ENCODE measurements around the gene TOR1B.

Gene TOR1B

GRCh38 chr9:129815278-129815677 lies 12.3 kb downstream of the TOR1B start:
- no peak for DNase-seq

DNA sequence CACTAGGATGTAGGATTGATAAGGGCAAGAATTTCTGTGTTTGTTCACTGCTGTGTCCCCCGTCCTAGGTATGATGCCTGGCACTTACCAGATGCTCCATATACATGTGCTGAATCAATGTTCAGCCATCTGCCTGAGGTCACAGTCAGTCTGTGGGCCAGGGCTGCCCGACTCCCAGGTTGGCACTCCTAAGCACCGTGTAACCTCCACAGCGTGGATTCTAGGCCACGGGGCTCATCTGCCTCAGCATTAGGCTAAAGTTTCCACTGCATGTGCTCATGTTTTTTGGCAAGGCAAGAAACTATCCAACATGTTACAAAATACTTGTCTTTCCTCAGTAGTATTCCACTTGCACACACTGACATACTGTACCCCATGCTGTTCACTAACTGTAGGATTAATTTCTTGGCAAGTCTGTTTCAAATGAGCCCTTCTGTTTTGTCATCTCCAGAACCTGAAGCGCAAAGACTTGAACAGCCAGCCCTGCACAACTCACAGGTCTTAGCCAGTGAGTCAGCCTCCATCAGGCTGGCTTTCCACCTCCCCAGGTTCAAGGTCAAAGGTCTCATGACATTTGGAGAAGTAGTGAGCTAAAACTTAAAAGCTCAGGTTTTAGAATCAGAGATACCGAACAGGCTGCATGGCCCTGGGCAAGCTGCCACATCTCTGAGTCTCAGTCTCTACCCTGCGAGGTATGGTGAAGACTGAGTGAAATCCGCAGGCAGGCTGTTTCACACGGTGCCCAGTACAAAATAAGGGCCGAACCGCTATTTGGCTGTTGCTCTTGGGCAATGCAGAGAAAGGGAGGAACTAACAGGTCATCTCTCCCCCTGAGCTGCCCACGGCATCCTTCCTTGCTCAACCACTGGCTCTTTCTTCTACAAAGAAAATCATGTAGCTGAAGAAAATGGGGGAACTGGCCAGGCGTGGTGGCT lies 13.8 kb downstream of the TOR1B start:
- DNase-seq = no peak

GRCh38 chr9:129822898-129823541 lies 20.0 kb downstream of the TOR1B start:
- DNase-seq = no peak

DNA sequence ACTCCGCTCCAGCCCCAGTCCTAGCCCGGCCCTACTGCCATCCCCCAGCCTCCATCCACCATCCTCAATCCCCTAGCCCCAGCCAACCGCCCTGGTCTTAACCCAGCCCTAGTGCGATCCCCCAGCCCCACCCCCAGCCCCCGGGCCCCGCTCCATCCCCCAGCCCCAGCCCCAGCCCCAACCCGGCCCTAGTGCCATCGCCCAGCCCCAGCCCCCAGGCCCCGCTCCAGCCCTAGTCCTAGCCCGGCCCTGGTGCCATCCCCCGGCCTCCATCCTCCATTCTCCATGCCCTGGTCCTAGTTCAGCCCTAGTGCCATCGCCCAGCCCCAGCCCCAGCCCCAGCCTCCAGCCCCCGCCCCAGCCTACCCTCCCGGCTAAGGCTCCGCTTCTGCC lies 20.6 kb downstream of the TOR1B start:
- no peak for DNase-seq

DNA sequence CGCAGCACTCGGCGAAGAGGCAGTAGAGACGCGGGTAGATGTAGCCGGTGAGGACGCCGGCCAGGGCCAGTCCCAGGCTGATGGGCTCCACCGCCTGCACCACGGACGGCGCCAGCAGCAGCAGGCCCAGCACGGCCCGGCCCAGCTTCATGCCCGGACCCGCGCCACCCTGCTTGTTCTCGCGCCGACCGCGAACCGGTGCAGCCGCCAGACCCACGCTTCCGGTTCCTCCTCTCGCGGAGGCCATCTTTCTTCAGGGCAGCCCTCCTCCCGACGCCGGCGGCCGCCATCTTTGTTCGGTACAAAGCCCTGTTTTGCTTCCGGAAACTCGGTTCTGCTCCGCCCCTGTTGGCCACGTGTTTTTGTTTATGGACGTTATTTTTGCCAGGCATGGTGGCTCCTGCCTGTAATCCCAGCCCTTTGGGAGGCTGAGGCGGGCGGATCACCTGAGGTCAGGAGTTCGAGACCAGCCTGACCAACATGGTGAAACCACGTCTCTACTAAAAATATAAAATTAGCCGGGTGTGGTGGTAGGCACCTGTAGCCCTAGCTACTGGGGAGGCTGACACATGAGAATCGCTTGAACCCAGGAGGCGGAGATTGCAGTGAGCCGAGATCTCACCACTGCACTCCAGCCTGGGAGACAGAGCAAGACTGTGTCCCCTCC lies 21.1 kb downstream of the TOR1B start, which contains the start of gene TOR1A:
Gene TOR1A, minus strand, starts transcription at position 202 of the 667 bp plus-strand sequence. Its CDS starts 51 bp downstream, at position 151.
- peak; percentile 77 for DNase-seq

GRCh38 chr9:129826344-129826743 lies 23.4 kb downstream of the TOR1B start:
- DNase-seq = no peak

DNA sequence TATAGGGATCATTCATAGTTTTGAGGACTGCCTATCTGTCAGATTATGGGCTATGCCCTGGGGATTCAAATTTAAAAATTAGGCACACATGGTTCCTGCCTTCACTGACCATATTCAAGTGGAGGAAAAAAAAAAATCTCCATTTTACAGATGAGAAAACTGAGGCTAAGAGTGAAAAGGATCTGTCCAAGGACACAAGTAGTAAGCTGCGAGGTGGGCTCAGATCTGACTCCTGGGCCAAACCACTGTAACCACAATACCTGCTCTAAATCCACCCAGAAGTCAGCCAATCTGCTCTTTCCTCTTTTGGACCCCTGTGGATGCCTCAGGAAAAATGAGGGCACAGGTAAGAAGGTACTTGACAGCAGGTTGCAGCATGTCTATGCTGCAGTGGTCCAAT lies 23.8 kb downstream of the TOR1B start:
- DNase-seq = no peak

DNA sequence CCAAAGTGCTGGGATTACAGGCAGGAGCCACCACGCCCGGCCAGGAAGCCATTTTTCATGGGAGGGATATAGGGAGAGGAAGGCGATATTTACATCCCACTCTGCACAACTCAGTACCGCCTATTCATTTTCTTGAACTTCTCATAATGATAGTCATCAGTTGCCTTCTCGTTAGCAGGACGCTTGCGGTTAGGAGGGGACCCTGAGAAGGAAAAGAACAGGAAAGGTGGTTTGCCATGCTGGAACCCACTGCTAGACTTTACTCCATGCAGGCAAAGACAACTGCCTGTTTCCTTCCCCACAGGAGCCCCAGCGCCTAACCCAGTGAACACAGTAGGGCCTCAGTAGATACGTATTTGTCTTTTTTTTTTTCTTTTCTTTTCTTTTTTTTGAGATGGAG lies 25.1 kb downstream of the TOR1B start:
- no peak for DNase-seq

- no peak for DNase-seq
These were observed 26.0 kb downstream of the TOR1B start for GRCh38 chr9:129828969-129829368.

DNA sequence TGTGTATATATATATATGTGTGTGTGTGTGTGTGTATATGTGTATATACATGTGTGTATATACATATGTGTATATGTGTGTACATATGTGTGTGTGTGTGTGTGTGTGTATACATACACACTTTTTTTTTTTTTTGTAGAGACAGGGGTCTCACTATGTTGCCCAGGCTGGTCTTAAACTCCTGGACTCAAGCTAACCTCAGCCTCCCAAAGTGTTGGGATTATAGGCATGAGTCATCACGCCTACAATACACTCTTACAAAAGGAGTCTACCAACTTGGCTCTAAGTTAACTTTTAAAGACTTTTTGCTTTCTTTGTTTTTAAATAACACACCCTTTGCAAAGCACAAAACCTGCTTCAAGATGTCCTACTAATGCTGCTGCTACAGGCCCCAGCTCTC lies 30.0 kb downstream of the TOR1B start:
- DNase-seq = no peak

GRCh38 chr9:129834489-129835127 lies 31.6 kb downstream of the TOR1B start:
- DNase-seq = no peak

DNA sequence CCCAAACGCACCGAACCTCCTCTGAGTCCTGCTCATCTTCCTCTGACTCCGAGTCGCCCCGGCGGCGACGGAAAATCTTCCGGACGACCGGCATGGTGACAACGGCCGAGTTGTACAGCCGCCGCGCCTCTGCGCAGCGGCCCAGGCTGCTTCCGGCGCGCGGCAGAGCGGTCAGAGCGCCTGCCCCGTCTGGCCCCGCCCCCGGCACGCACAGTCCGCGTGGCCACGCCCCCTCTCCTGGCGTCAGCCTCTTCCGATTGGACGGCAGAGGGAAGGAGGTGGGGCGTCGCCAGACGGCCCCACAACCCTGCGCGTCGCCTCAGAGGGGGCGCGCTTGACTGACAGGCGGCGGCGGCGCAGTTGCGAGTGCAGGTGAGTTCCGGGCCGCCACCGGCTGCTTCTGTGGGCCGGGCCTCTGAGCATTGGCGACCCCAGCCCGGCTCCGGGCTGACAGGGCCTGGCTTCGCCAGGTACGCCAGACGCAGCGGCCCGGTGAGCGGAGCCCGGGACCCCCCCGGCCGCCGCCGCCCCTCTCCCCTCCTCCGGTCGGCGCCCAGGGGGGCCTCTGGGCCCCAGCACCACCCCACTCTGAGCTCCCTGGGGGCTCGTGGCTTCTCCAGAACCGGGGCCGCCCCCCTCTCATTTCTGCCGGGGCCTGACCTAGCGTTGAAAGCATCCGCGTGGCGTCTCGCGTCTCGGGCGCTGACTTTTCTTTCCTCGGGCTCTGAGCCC lies 32.3 kb downstream of the TOR1B start, which contains the start of the genes C9orf78 and USP20:
Gene C9orf78, minus strand, starts transcription at position 148 of the 732 bp plus-strand sequence. Its CDS starts 54 bp downstream, at position 94.
Gene USP20, plus strand, starts transcription at position 331 of the 732 bp plus-strand sequence. CDS start 17,098 bp downstream, outside the sequence.
- DNase-seq = peak; percentile 92

DNA sequence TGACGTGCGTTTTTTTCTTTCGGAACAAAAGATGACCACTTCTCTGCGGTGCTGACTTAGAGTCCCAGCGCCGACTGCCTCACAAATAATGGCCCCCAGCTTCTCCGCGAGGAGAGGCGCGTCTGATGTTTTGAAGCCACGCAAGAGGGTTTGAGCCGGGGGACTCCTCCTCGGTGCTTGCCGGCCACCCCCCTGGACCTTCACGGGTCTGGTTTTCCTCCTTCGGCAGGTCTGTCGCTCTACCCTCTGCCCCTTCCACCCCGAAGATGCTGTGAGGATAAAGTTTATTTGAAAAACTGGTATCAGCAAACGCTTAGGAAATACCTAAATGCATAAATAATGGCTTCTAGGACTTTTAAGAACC lies 32.9 kb downstream of the TOR1B start:
- no peak for DNase-seq

DNA sequence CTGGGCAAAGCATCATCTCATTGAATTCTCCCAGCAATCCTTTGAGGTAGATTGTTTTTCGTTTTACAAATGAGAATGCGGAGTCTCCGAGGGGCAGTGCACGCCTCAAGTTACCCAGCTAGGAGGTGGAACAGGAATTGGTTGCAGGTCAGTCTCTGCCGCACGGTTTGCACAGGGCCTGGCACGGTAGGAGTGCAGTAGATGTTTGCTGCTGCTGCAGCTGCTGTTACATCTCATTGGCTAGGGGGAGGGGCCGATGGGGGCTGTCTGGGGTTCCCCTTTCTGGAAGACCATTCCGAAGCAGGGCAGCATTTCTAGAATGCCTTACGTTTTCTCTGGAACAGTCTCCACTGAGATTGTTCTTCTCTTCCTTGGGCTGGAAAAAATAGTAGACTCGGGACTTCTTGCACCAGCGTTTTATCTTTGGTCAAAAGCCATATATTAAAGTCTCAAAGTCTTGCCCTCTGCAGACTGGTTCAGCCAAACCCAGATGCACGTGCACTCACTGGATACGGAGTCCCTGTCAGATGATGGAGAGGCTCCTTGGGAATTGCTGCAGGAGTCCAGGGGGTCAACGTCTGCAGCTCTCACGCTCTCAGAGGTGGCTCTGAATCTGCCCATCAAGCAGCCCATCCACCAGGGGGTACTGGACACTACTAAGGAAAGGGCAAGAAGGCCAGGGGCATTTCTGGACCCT lies 33.5 kb downstream of the TOR1B start:
- DNase-seq = no peak

DNA sequence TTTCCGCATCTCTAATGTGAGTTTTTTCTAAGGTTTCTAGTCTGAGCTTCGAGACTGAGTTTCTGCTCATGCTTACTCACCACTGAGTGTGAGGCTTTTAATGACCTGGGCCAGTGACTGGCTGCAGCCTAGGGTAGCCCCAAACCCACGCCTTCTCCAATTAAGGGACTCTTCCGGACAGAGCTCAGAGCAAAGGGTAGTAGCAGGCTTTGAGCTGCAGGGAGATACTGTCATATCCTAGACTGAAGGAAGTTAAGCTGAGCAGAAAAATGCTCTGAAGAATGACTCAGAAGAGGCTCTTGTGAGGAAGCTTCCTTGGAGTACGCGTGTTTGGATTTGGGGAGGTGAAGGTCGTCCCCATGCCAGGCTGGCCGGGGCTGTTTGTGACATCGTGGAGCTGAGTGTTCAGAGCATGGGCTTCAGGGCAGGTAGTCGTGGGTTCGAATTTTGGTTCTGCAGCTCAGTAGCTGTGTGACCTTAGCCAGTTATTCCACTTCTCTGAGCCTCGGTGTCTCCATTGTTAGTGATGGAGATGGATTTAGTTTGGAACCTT lies 35.8 kb downstream of the TOR1B start:
- DNase-seq = no peak

DNA sequence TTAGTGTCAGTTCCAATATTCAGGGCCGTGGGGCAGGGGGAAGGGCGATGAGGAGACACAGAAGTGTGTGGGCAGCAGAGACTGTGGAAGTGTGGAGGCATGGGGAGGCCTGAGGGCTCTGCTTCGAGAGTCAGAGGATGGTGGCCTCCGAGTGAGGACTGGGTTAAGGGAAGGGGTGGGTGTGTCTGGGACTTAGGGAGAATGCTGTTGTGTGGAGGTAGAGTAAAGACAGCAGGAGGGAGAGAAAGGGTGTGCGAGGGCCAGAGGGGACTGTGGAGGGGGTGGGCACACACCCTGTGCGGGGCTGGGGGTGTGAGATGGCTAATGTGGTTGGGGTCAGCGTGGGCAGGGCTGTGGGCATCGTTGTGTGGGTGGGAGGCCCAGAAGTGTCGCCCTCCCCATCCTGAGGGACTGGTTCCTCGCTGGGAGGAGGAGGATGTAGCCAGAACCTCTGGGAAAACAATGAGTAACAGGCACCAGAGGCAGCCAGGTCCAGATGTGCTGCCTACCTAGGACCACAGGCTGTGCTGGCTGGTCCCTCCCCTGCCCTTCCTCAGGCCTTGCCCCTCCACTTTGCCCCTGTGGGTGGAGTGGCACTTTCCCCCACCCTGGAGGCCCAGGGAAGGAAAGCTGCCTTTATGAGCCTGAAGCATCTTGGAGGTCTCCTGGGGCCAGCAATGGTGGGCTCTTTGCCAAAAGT lies 36.5 kb downstream of the TOR1B start:
- DNase-seq = no peak

DNA sequence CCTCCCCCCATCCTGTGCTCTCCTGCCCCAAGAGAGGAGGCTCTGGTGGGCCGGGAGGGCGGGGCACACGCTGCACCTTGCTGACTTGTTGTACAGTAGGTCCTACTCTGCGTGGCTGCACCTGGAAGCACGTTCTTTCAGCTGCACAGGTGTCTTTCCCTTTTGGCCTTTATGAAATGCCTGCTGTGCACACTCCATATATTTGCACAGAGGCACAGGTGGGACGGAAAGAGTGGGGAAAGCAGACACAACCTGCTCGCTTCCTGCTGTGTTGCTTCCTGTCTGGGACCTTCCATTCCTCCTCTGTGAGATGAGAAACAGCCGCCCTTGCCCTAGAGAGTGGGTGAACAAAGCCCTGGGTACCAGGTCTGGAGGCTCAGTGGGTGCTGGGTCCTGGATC lies 37.0 kb downstream of the TOR1B start:
- no peak for DNase-seq

GRCh38 chr9:129841071-129841470 lies 38.1 kb downstream of the TOR1B start:
- DNase-seq = no peak

- DNase-seq = no peak
These were observed 42.4 kb downstream of the TOR1B start for GRCh38 chr9:129845373-129845772.

DNA sequence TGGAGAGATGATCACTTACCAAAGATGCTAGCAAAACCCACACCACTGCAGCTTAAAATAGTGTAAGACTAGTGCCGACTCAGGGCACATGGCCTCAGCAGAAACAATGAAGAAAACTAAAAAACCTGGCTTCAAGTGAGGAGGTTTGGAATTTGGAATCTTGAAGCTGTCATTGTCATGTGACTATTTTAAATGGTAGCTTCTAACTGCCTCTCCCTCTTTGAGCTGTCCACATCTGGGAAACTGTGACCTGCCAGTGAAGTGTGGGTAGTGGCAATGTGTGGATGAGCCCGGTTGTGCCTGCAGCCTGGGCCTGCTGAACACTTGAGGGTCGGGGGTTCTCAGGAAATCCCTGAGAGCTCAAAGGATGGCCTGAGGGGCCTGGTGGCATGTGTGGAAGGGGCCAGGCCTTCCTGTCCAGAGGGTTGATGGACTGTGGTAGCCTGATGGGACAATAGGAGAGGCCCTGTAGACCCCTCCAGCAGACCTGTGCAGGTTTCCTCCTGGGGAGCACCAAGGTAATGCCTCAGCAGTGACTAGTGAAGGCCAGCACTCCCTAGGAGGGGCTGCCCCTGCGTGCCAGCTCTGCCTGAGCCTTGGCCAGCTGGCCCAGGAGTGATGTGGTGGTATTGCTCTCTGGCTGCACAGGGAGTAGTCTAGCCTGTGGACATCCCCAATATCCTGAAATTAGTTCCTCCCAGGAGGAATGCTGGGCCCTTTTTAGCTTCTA lies 45.9 kb downstream of the TOR1B start:
- no peak for DNase-seq

Data from NCI-H1048 (cell line).